Left lung (tissue), 10 donors: ENCODE data around the gene HOXA1. TPM values are rescaled to one million over a fixed set of nuclear protein-coding genes. Genes with fewer than 3 reads are reported as not detected.

Experiments used
- ATAC-seq: fragments of 200-7000 bp; cut with Tn5 transposase; one replicate; pipeline ENCODE4 v1.9.1; 2020; ENCODE audit warnings: moderate library complexity
- DNase-seq, 4 donors: peaks; one replicate each; pipeline ENCODE4 v3.0.0-alpha.2; 2013 to 2020
- H3K27ac ChIP-seq, 2 donors: fragments of 200-600 bp; sonication (generic) in 1 of 2; one replicate each; pipeline versions ENCODE4 v1.5.0 to v1.8.0; 2020 to 2021
- H3K27me3 ChIP-seq, 2 donors: fragments of 200-600 bp; sonication (generic) in 1 of 2; one replicate each; pipeline versions ENCODE4 v1.5.0 to v1.8.0; 2020 to 2021
- H3K36me3 ChIP-seq, 2 donors: fragments of 200-600 bp; sonication (generic) in 1 of 2; one replicate each; pipeline versions ENCODE4 v1.5.0 to v1.8.0; 2020 to 2021
- H3K4me1 ChIP-seq, 2 donors: fragments of 200-600 bp; one replicate each; pipeline ENCODE4 v1.8.0; 2021
- H3K4me3 ChIP-seq, 2 donors: fragments of 200-600 bp; sonication (generic) in 1 of 2; one replicate each; pipeline versions ENCODE4 v1.5.0 to v1.8.0; 2020 to 2021; ENCODE audit warnings: mild to moderate bottlenecking in 1 of 2
- H3K9me3 ChIP-seq, 2 donors: fragments of 200-600 bp; sonication (generic) in 1 of 2; one replicate each; pipeline versions ENCODE4 v1.5.0 to v1.8.0; 2020 to 2021
- intact Hi-C, 2 donors: fragments of 100-400 bp; cut with DNase I; formaldehyde crosslinking; loops; one replicate each; pipeline versions ENCODE4 v1.11.2 to v1.14.2; 2022
- polyA plus RNA-seq, 6 donors: library from polyadenylated mRNA; unstranded; fragments of 120-200 nt; gene quantifications; one replicate each; pipeline ENCODE4 v1.2.1, GENCODE V29; 2013; ENCODE audit not compliant: insufficient read length in 6 of 6
- total RNA-seq, 2 donors: library from RNA; stranded (reverse); fragmentation: NEBNext Ultra II Directional; extraction: Animal tissue kit (Norgen Biotek cat#: 25700); gene quantifications; one replicate each; pipeline ENCODE4 v1.2.1, GENCODE V29; 2021
- TF ChIP-seq, protein P1 (sequence below), 2 donors: fragments of 200-600 bp; sonication (generic) in 1 of 2; IDR thresholded peaks; one replicate each; pipeline versions ENCODE4 v1.5.0 to v1.8.0; 2021; ENCODE audit warnings: antibody characterized with exemption in 2 of 2
- donor health status: DM: no; HTN: yes; CAD: no.
- donor health status: DM: no; HTN: no; CAD: no.

Gene HOXA1
- total and polyA plus RNA-seq, 8 donors, result 0.50 to 3.1 (median 2.1) TPM

DNA sequence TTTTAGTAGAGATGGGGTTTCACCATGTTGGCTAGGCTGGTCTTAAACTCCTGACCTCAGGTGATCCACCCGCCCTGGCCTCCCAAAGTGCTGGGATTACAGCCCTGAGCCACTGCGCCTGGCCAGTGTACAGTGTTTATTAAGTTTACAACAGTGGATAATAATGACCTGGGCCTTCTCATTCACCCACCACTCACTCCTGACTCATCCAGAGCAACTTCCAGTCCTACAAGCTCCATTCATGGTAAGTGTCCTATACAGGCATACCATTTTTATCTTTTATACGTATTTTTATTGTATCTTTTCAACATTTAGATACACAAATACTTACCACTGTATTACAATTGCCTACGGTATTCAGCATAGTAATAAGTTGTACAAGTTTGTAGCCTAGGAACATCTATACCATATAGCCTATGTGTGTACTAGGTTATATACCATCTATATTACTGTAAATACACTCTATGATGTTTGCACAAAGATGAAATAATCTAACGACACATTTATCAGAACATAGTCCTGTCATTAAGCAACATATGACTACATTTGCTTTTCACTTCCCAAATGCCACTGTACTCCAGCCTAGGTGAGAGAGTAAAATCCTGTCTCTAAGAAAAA is 17.1 kb downstream of the HOXA1 start:
- no peaks in the 10 kb centered on the region for H3K36me3 ChIP-seq
- no peaks in the 10 kb centered on the region for H3K27me3 ChIP-seq
- no peak for DNase-seq
- no peak overlapping the region for H3K4me3 ChIP-seq
- intact Hi-C loops, result no loop called here
- no peak overlapping the region for H3K27ac ChIP-seq
- TF ChIP-seq, protein P1, sequence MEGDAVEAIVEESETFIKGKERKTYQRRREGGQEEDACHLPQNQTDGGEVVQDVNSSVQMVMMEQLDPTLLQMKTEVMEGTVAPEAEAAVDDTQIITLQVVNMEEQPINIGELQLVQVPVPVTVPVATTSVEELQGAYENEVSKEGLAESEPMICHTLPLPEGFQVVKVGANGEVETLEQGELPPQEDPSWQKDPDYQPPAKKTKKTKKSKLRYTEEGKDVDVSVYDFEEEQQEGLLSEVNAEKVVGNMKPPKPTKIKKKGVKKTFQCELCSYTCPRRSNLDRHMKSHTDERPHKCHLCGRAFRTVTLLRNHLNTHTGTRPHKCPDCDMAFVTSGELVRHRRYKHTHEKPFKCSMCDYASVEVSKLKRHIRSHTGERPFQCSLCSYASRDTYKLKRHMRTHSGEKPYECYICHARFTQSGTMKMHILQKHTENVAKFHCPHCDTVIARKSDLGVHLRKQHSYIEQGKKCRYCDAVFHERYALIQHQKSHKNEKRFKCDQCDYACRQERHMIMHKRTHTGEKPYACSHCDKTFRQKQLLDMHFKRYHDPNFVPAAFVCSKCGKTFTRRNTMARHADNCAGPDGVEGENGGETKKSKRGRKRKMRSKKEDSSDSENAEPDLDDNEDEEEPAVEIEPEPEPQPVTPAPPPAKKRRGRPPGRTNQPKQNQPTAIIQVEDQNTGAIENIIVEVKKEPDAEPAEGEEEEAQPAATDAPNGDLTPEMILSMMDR (IDR thresholded peaks at IDR 0.05), result no peak
- no peak for ATAC-seq
- no peaks in the 10 kb centered on the region for H3K4me1 ChIP-seq
- no peaks in the 10 kb centered on the region for H3K9me3 ChIP-seq

DNA sequence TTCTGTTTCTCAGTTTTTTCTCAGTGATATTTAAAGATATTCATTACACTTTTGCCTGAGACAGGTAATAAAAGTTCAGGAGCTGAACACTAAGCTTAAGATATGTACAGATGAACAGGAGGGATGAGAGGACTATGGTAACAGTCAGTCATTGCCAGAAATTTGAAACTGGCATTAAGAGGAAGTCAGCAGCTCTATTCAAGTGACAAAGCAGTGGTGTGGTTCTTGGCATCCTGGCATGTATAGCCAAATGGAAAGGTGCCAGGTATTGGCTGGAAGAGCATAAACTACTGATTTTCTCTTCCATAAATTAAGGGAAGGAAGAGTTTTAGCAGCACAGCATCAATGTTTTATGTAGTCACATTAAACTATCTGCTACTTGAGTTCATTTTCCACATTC is 22.7 kb downstream of the HOXA1 start:
- Histone ChIP-seq H3K4me1 (no peaks in the 10 kb centered on the region), H3K27ac (no peak overlapping the region), H3K36me3 (no peaks in the 10 kb centered on the region), H3K4me3 (no peak overlapping the region), H3K9me3 (no peaks in the 10 kb centered on the region), H3K27me3 (no peaks in the 10 kb centered on the region)
- DNase-seq (no peak), ATAC-seq (no peak)
- TF ChIP-seq, protein P1 (IDR thresholded peaks at IDR 0.05), result no peak
- intact Hi-C loops, result no loop called here

DNA sequence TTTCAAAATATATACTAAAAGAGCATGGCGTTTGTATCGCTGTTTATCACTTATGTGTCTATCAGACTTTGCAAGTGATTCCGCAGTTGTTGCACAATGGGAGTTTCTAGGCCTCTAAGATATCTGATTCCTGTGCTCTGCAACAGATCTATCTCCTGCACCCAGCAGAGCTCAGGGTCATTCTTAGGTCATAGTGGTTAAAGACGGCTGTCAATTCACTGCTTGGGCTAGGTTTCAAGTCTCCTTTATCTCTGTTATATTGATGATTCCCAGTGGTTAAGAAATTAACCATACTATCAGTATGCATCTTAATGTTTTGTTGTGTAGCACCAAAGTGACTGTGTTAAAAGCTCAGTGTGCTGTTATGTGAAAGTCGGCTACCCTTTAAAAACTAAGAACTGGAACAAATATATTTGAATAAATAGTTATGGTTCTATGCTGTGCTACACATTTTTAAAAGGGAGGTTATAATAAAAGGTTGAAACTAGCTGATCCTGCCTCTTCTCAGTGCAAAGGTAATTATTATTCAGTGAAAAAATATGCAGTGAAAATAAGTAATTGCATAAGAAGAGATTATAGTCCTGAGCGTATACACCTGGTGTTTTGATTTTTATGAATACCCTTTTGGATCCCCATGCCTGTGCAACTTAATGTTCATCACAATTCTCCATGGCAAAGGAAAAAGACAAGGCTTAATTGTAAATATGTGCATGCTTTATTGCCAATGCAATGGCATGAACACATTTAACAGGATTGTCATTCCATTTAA is 24.0 kb downstream of the HOXA1 start:
- ATAC-seq, result no peak
- Histone ChIP-seq H3K4me3 (no peak overlapping the region), H3K27ac (no peak overlapping the region), H3K27me3 (no peaks in the 10 kb centered on the region), H3K36me3 (no peaks in the 10 kb centered on the region), H3K9me3 (no peaks in the 10 kb centered on the region), H3K4me1 (no peaks in the 10 kb centered on the region)
- intact Hi-C loops, result no loop called here
- TF ChIP-seq, protein P1 (IDR thresholded peaks at IDR 0.05), result no peak
- DNase-seq, result no peak

DNA sequence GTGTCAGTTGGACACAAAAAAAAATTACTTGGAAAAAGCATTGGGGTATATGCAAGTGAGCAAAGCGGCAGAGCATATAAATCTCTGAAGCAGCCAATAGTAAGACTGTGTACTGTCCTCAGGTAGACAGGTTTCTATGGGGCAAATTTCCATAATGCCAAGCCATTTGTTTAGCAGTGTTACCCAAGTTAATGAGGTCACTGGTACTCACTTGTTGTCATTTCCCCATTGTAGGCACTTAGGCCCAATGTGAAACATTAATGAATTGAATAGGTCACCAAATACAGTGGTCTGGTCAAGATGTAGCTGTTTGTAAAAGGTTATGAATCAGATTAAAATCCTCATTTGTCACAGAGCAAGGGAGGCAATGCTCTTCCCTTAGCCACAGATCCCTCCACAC is 27.5 kb downstream of the HOXA1 start:
- no peaks in the 10 kb centered on the region for H3K4me1 ChIP-seq
- no peak overlapping the region for H3K4me3 ChIP-seq
- ATAC-seq (no peak), DNase-seq (no peak)
- no peaks in the 10 kb centered on the region for H3K9me3 ChIP-seq
- TF ChIP-seq, protein P1 (IDR thresholded peaks at IDR 0.05), result no peak
- H3K36me3 ChIP-seq, result no peaks in the 10 kb centered on the region
- H3K27ac ChIP-seq, result no peak overlapping the region
- H3K27me3 ChIP-seq, result no peaks in the 10 kb centered on the region
- intact Hi-C loops, result no loop called here

DNA sequence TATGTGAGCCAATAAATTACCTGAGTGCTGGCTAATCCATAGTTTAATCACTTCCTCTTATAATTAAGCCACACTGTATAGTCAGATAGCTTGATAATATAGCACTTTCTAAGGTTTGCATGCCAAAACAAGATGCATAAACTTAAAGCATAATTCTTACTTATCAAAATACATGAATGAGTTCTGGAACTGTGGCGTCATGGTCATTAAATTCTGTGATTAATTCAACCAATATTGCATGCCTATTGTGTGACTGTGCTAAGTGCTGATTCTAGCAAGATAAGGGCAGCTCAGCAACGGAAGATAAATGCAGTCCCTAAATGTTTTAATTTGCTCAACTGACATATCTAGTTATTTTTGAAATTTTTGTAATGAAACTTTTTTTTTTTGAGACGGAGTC is 29.7 kb downstream of the HOXA1 start:
- TF ChIP-seq, protein P1 (IDR thresholded peaks at IDR 0.05), result no peak
- intact Hi-C loops, result no loop called here
- DNase-seq (no peak), ATAC-seq (no peak)
- Histone ChIP-seq H3K36me3 (no peaks in the 10 kb centered on the region), H3K27me3 (no peaks in the 10 kb centered on the region), H3K4me3 (no peak overlapping the region), H3K4me1 (no peaks in the 10 kb centered on the region), H3K27ac (no peak overlapping the region), H3K9me3 (no peaks in the 10 kb centered on the region)
